ENCODE results near the gene CNN2. TPM values are rescaled to one million over a fixed set of nuclear protein-coding genes. Genes with fewer than 3 reads are reported as not detected.

CNN2 gene
- total and polyA plus RNA-seq, 9 of the 15 experiments (the other 6 are each of a cell fraction or from before 2014, with no cell fraction given) = 12.1 to 174 (median 52.7) TPM

DNA sequence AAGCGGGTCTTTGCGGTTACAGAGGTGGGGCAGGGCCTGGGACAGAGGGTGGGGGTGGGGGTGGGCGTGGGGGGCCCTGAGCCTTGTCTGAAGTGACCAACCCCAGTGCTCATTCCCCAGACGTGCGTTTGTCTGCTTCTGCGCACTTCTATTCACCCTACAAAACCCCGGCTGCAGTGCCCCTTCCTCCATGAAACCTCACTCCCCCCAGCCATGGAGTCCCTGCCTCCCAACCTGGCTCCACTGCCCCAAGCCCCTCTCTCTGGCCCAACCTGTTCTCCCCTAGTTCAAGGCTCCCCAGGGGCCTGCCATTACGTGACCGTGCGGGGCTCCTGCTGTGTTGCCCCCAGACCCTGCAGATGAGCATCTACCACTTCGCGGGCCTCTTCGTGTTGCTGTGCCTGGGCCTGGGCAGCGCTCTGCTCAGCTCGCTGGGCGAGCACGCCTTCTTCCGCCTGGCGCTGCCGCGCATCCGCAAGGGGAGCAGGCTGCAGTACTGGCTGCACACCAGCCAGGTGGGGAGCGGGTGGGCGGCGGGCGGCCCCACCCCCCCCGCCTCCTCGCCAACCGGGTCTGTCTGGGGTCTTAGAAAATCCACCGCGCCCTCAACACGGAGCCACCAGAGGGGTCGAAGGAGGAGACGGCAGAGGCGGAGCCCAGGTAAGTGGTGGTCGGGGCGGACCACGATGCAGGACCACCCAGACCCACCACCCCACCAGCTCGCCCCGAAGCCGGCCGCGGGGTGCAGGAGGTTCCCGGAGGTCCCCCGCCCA lies 18.0 kb upstream of the CNN2 start (continued):
- TF ChIP-seq, protein P1, sequence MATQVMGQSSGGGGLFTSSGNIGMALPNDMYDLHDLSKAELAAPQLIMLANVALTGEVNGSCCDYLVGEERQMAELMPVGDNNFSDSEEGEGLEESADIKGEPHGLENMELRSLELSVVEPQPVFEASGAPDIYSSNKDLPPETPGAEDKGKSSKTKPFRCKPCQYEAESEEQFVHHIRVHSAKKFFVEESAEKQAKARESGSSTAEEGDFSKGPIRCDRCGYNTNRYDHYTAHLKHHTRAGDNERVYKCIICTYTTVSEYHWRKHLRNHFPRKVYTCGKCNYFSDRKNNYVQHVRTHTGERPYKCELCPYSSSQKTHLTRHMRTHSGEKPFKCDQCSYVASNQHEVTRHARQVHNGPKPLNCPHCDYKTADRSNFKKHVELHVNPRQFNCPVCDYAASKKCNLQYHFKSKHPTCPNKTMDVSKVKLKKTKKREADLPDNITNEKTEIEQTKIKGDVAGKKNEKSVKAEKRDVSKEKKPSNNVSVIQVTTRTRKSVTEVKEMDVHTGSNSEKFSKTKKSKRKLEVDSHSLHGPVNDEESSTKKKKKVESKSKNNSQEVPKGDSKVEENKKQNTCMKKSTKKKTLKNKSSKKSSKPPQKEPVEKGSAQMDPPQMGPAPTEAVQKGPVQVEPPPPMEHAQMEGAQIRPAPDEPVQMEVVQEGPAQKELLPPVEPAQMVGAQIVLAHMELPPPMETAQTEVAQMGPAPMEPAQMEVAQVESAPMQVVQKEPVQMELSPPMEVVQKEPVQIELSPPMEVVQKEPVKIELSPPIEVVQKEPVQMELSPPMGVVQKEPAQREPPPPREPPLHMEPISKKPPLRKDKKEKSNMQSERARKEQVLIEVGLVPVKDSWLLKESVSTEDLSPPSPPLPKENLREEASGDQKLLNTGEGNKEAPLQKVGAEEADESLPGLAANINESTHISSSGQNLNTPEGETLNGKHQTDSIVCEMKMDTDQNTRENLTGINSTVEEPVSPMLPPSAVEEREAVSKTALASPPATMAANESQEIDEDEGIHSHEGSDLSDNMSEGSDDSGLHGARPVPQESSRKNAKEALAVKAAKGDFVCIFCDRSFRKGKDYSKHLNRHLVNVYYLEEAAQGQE (IDR thresholded peaks at IDR 0.05; ENCODE audit: borderline replicate concordance) = no peak
- TF ChIP-seq, protein P1 (CRISPR knock-in tag; IDR thresholded peaks at IDR 0.05; ENCODE audit: low read depth) = no peak
- TF ChIP-seq MAFG (tag; conservative IDR thresholded peaks at IDR 0.05) (no peak), ESRRA (IDR thresholded peaks at IDR 0.05; ENCODE audit: borderline replicate concordance, low read depth) (no peak), ZNF695 (CRISPR knock-in tag; IDR thresholded peaks at IDR 0.05) (no peak), CCAR2 (IDR thresholded peaks at IDR 0.05; ENCODE audit: low read depth, low read length) (no peak), ATF7 (IDR thresholded peaks at IDR 0.05) (no peak), GATA2 (CRISPR knock-in tag; IDR thresholded peaks at IDR 0.05) (no peak), SRSF9 (IDR thresholded peaks at IDR 0.05; ENCODE audit: borderline replicate concordance, low read depth, low read length) (no peak), SUPT5H (IDR thresholded peaks at IDR 0.05) (peak; percentile 38; the same call in 1 of the 2 replicates)
- TF ChIP-seq, protein P2, sequence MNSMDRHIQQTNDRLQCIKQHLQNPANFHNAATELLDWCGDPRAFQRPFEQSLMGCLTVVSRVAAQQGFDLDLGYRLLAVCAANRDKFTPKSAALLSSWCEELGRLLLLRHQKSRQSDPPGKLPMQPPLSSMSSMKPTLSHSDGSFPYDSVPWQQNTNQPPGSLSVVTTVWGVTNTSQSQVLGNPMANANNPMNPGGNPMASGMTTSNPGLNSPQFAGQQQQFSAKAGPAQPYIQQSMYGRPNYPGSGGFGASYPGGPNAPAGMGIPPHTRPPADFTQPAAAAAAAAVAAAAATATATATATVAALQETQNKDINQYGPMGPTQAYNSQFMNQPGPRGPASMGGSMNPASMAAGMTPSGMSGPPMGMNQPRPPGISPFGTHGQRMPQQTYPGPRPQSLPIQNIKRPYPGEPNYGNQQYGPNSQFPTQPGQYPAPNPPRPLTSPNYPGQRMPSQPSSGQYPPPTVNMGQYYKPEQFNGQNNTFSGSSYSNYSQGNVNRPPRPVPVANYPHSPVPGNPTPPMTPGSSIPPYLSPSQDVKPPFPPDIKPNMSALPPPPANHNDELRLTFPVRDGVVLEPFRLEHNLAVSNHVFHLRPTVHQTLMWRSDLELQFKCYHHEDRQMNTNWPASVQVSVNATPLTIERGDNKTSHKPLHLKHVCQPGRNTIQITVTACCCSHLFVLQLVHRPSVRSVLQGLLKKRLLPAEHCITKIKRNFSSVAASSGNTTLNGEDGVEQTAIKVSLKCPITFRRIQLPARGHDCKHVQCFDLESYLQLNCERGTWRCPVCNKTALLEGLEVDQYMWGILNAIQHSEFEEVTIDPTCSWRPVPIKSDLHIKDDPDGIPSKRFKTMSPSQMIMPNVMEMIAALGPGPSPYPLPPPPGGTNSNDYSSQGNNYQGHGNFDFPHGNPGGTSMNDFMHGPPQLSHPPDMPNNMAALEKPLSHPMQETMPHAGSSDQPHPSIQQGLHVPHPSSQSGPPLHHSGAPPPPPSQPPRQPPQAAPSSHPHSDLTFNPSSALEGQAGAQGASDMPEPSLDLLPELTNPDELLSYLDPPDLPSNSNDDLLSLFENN (IDR thresholded peaks at IDR 0.05; ENCODE audit: low read depth in 2 of 2, low read length in 2 of 2) = no peak
- TF ChIP-seq, protein P3, sequence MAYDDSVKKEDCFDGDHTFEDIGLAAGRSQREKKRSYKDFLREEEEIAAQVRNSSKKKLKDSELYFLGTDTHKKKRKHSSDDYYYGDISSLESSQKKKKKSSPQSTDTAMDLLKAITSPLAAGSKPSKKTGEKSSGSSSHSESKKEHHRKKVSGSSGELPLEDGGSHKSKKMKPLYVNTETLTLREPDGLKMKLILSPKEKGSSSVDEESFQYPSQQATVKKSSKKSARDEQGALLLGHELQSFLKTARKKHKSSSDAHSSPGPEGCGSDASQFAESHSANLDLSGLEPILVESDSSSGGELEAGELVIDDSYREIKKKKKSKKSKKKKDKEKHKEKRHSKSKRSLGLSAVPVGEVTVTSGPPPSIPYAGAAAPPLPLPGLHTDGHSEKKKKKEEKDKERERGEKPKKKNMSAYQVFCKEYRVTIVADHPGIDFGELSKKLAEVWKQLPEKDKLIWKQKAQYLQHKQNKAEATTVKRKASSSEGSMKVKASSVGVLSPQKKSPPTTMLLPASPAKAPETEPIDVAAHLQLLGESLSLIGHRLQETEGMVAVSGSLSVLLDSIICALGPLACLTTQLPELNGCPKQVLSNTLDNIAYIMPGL (CRISPR knock-in tag; IDR thresholded peaks at IDR 0.05) = no peak
- TF ChIP-seq, protein P4, sequence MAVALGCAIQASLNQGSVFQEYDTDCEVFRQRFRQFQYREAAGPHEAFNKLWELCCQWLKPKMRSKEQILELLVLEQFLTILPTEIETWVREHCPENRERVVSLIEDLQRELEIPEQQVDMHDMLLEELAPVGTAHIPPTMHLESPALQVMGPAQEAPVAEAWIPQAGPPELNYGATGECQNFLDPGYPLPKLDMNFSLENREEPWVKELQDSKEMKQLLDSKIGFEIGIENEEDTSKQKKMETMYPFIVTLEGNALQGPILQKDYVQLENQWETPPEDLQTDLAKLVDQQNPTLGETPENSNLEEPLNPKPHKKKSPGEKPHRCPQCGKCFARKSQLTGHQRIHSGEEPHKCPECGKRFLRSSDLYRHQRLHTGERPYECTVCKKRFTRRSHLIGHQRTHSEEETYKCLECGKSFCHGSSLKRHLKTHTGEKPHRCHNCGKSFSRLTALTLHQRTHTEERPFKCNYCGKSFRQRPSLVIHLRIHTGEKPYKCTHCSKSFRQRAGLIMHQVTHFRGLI (CRISPR knock-in tag; IDR thresholded peaks at IDR 0.05) = no peak
